CD4-positive, alpha-beta T cell (primary cell): Measurements from ENCODE around the gene IQGAP2. TPM values are rescaled to one million over a fixed set of nuclear protein-coding genes. Genes with fewer than 3 reads are reported as not detected.

Experiments used
- ATAC-seq: fragments of 200-7000 bp; cut with Tn5 transposase; one replicate; pipeline ENCODE4 v1.10.0; 2022; ENCODE audit warnings: mild to moderate bottlenecking; ENCODE audit not compliant: poor library complexity
- CTCF ChIA-PET: fragments of 350-600 bp; sonication (Branson Sonifier 250); formaldehyde crosslinking; loops from one replicate; lab custom pipeline; 2021; ENCODE audit warnings: antibody characterized with exemption, inconsistent platforms; lab: Charles Lee
- POLR2A ChIA-PET: fragments of 350-600 bp; sonication (Branson Sonifier 250); formaldehyde crosslinking; loops from one replicate; lab custom pipeline; 2021; ENCODE audit warnings: antibody characterized with exemption, inconsistent platforms; lab: Charles Lee
- DNase-seq, 14 experiments: peaks; one replicate each; pipeline ENCODE4 v3.0.0-alpha.2; 2013 to 2020; ENCODE audit warnings: mixed read lengths in 2 of 14
- H3K27ac ChIP-seq, 2 donors: one replicate each; pipeline versions ENCODE4 v1.5.1 to v1.7.0; 2013; ENCODE audit warnings: low read length in 2 of 2, low read depth in 1 of 2, mild to moderate bottlenecking in 1 of 2
- H3K27me3 ChIP-seq, 2 experiments: 1 replicate in 1 of 2; 2 replicates in 1 of 2; pipeline versions ENCODE4 v1.6.1 to v1.7.0; 2013; ENCODE audit warnings: low read length in 2 of 2, control low read depth in 1 of 2, mild to moderate bottlenecking in 1 of 2, moderate library complexity in 1 of 2; ENCODE audit not compliant: insufficient read depth in 2 of 2, control insufficient read depth in 1 of 2
- H3K36me3 ChIP-seq: one replicate; pipeline ENCODE4 v1.6.1; 2013; ENCODE audit warnings: low read length, control low read depth; ENCODE audit not compliant: insufficient read depth
- H3K4me1 ChIP-seq: one replicate; pipeline ENCODE4 v1.6.1; 2013; ENCODE audit warnings: low read length, control low read depth; ENCODE audit not compliant: insufficient read depth
- H3K4me3 ChIP-seq: one replicate; pipeline ENCODE4 v1.5.1; 2013; ENCODE audit warnings: mild to moderate bottlenecking, low read length, moderate library complexity
- H3K9me3 ChIP-seq, 2 experiments: 1 replicate in 1 of 2; 2 replicates in 1 of 2; pipeline versions ENCODE4 v1.6.1 to v1.7.0; 2013; ENCODE audit warnings: low read length in 2 of 2, mild to moderate bottlenecking in 2 of 2, control low read depth in 1 of 2, moderate library complexity in 1 of 2; ENCODE audit not compliant: control insufficient read depth in 1 of 2, insufficient read depth in 1 of 2
- H3K27ac Mint-ChIP-seq: one replicate; pipeline ENCODE4 v1.8.0; 2020; ENCODE audit warnings: mixed read lengths
- H3K27me3 Mint-ChIP-seq: one replicate; pipeline ENCODE4 v1.8.0; 2021; ENCODE audit warnings: mixed read lengths
- H3K36me3 Mint-ChIP-seq: one replicate; pipeline ENCODE4 v1.8.0; 2021; ENCODE audit warnings: low read depth, mixed read lengths
- H3K4me1 Mint-ChIP-seq: one replicate; pipeline ENCODE4 v1.8.0; 2021; ENCODE audit warnings: low read depth, mixed read lengths
- H3K4me3 Mint-ChIP-seq: one replicate; pipeline ENCODE4 v1.8.0; 2020; ENCODE audit warnings: mild to moderate bottlenecking, mixed read lengths
- H3K9me3 Mint-ChIP-seq: one replicate; pipeline ENCODE4 v1.8.0; 2020; ENCODE audit warnings: mixed read lengths
- CTCF ChIP-seq: fragments of 200-600 bp; IDR thresholded peaks from one replicate; pipeline ENCODE4 v1.8.0; 2022; ENCODE audit warnings: antibody characterized with exemption, mild to moderate bottlenecking
- intact Hi-C, 2 experiments: fragments of 100-400 bp; cut with DNase I in 1 of 2; cut with micrococcal nuclease in 1 of 2; formaldehyde crosslinking; loops; one replicate each; pipeline versions ENCODE4 v1.15.1 to v1.9.0; 2023 to 2025; cut with DNase I, micrococcal nuclease
- total RNA-seq, 174 experiments: library from RNA in 2 of 174; stranded (reverse) in 2 of 174; gene quantifications; one replicate each; pipeline ENCODE4 v1.2.3 and lab custom pipeline; 2021 to 2026

The IQGAP2 gene
- total RNA-seq, 2 experiments from 2014 or later = 58.8 TPM

- no peak overlapping the region for H3K27ac Mint-ChIP-seq
Observed at GRCh38 chr5:76649140-76649539, 246.1 kb downstream of the IQGAP2 start.

GRCh38 chr5:76652809-76653414 is 249.8 kb downstream of the IQGAP2 start:
- no peaks in the 10 kb centered on the region for H3K27me3 Mint-ChIP-seq
- H3K4me3 ChIP-seq = no peak overlapping the region
- H3K9me3 ChIP-seq = peaks cover 6 to 12% of the 10 kb centered on the region in 2 experiments
- ATAC-seq = no peak
- H3K4me1 Mint-ChIP-seq = no peaks in the 10 kb centered on the region
- intact Hi-C loops = no loop called here
- TF ChIP-seq CTCF = no peak
- H3K27ac Mint-ChIP-seq = no peak overlapping the region
- H3K4me3 Mint-ChIP-seq = no peak overlapping the region
- DNase-seq = no peak
- H3K36me3 ChIP-seq = peaks cover 70% of the 10 kb centered on the region
- POLR2A ChIA-PET = no interaction called here
- H3K27me3 ChIP-seq = no peaks in the 10 kb centered on the region
- no peaks in the 10 kb centered on the region for H3K4me1 ChIP-seq
- H3K36me3 Mint-ChIP-seq = peaks cover 98% of the 10 kb centered on the region
- H3K9me3 Mint-ChIP-seq = peaks cover 8% of the 10 kb centered on the region
- CTCF ChIA-PET = interaction anchor here (1.1 to 1.4 kb wide), 2 partner anchors 16 to 51 kb away, joined by 3 read pairs; no protein-coding TSS in a partner anchor
- no peak overlapping the region for H3K27ac ChIP-seq

More at GRCh38 chr5:76649140-76649539, 246.1 kb downstream of the IQGAP2 start:
- ChIA-PET POLR2A (no interaction called here), CTCF (no interaction called here)
- Histone ChIP-seq H3K4me3 (no peak overlapping the region), H3K4me1 (no peaks in the 10 kb centered on the region), H3K27me3 (no peaks in the 10 kb centered on the region), H3K9me3 (peaks cover 9 to 14% of the 10 kb centered on the region in 2 experiments), H3K27ac (no peak overlapping the region), H3K36me3 (peaks cover 73% of the 10 kb centered on the region)
- ATAC-seq = no peak
- no peak overlapping the region for H3K4me3 Mint-ChIP-seq
- DNase-seq = no peak
- H3K9me3 Mint-ChIP-seq = peaks cover 8% of the 10 kb centered on the region
- no peaks in the 10 kb centered on the region for H3K27me3 Mint-ChIP-seq
- H3K36me3 Mint-ChIP-seq = peaks cover 97% of the 10 kb centered on the region
- no peaks in the 10 kb centered on the region for H3K4me1 Mint-ChIP-seq
- no peak for TF ChIP-seq CTCF
- intact Hi-C loops = loop anchor here in 1 of 2 experiments (10.0 kb wide), 1 partner anchor 574 kb away; no protein-coding TSS in a partner anchor

- H3K4me3 ChIP-seq = no peak overlapping the region
- no peaks in the 10 kb centered on the region for H3K9me3 ChIP-seq
- ATAC-seq = no peak
- H3K4me3 Mint-ChIP-seq = no peak overlapping the region
- peaks cover 74% of the 10 kb centered on the region for H3K36me3 ChIP-seq
- intact Hi-C loops = no loop called here
- CTCF ChIA-PET = no interaction called here
- TF ChIP-seq CTCF = no peak
- H3K27me3 ChIP-seq = no peaks in the 10 kb centered on the region
- H3K4me1 ChIP-seq = no peaks in the 10 kb centered on the region
- no peaks in the 10 kb centered on the region for H3K4me1 Mint-ChIP-seq
- no peaks in the 10 kb centered on the region for H3K9me3 Mint-ChIP-seq
- no peak overlapping the region for H3K27ac ChIP-seq
- POLR2A ChIA-PET = no interaction called here
- H3K36me3 Mint-ChIP-seq = peaks cover 95% of the 10 kb centered on the region
- no peak overlapping the region for H3K27ac Mint-ChIP-seq
- H3K27me3 Mint-ChIP-seq = no peaks in the 10 kb centered on the region
- no peak for DNase-seq
Observed at GRCh38 chr5:76657091-76657490, 254.0 kb downstream of the IQGAP2 start.
